ENCODE data around the gene TCERG1L. TPM values are rescaled to one million over a fixed set of nuclear protein-coding genes. Genes with fewer than 3 reads are reported as not detected.

The TCERG1L gene
- polyA plus RNA-seq, 3 donors = not detected

DNA sequence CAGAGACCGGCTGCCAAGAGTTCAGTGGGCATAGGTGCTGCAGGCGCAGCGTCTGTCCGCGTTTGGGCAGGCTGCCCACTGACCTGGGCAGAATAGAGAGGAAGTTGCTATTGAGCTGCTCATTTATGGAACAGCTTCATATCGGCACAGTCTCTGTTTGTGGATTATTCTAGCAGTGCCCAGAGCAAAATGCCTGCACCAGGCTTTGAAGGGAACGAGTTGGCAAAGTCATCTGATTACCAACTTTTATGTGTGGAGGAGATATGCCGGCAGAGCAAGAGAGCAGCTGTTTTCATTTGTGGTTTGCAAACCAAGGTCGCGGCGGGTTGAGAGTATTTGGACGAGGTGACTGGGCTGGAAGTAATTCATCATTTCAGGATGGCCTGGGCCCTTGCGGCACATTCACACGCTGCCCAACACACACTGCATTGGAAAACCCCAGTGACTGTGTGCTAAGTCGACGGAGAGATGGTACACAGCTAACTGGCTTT lies 228.5 kb downstream of the TCERG1L start:
- TF ChIP-seq, protein P1, sequence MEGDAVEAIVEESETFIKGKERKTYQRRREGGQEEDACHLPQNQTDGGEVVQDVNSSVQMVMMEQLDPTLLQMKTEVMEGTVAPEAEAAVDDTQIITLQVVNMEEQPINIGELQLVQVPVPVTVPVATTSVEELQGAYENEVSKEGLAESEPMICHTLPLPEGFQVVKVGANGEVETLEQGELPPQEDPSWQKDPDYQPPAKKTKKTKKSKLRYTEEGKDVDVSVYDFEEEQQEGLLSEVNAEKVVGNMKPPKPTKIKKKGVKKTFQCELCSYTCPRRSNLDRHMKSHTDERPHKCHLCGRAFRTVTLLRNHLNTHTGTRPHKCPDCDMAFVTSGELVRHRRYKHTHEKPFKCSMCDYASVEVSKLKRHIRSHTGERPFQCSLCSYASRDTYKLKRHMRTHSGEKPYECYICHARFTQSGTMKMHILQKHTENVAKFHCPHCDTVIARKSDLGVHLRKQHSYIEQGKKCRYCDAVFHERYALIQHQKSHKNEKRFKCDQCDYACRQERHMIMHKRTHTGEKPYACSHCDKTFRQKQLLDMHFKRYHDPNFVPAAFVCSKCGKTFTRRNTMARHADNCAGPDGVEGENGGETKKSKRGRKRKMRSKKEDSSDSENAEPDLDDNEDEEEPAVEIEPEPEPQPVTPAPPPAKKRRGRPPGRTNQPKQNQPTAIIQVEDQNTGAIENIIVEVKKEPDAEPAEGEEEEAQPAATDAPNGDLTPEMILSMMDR (IDR thresholded peaks at IDR 0.05) = no peak
- H3K4me3 ChIP-seq (replicated peaks in 1 of 3; ENCODE audit: low read depth in 2 of 3, low read length in 3 of 3) = no peak overlapping the region
- no peak overlapping the region for H3K27ac ChIP-seq (ENCODE audit: low read depth in 1 of 2, low read length in 2 of 2)

DNA sequence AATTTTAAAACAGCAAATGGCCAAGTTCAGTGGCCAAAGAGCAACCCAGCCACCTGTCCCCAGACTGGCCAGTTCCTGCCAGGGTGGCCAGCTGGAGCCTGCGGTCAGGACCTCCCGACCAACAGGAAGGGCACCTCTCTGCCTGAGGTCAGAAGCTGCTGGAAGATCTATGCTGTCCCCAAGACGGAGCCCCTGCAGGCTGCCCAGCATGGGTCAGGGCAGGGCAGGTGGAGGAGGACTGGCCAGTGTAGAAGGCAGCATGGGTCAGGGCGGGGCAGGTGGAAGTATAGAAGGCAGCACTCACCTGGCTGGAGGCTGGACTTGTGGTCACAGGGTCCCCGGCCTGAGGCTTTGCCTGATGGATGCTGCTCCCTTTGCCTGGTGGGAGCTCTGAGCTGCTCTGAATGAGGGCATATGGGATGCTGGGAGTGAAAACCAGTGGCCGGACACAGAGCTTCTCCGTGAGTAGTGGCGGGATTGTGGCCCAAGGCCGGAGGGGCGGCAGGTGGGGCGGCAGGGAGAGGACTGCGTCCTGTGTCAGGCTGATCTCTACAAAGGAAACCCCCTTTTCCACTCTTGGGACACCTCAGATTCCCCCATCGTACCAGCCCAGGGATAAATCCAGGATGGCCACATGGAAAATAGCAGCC lies 229.2 kb downstream of the TCERG1L start:
- intact Hi-C loops (cut with micrococcal nuclease) = no loop called here
- H3K9me3 Mint-ChIP-seq = peaks cover 0 to 11% (median 0%) of the 10 kb centered on the region in 7 donors
- Histone ChIP-seq H3K9me3 (replicated peaks in 1 of 2; ENCODE audit: control insufficient read depth in 1 of 2, insufficient read depth in 1 of 2, low read length in 2 of 2) (no peaks in the 10 kb centered on the region), H3K4me1 (ENCODE audit: control insufficient read depth in 1 of 2, insufficient read depth in 2 of 2, low read length in 2 of 2) (no peaks in the 10 kb centered on the region), H3K27ac (ENCODE audit: low read depth in 1 of 2, low read length in 2 of 2) (no peak overlapping the region), H3K36me3 (replicated peaks in 1 of 2; ENCODE audit: control insufficient read depth in 1 of 2, insufficient read depth in 2 of 2, low read length in 2 of 2) (no peaks in the 10 kb centered on the region), H3K4me2 (replicated peaks; ENCODE audit: extremely low read depth, low read length, poor library complexity, severe bottlenecking) (no peak overlapping the region), H3K79me2 (ENCODE audit: insufficient read depth, low read length) (no peaks in the 10 kb centered on the region), H4K20me1 (ENCODE audit: insufficient read depth, low read length) (no peaks in the 10 kb centered on the region), H3K9ac (ENCODE audit: insufficient read depth, low read length, poor library complexity, severe bottlenecking) (no peak overlapping the region), H3K4me3 (replicated peaks in 1 of 3; ENCODE audit: low read depth in 2 of 3, low read length in 3 of 3) (no peak overlapping the region), H2AFZ (ENCODE audit: insufficient read depth, low read depth, low read length, poor library complexity, severe bottlenecking) (no peak overlapping the region), H3K27me3 (ENCODE audit: control insufficient read depth in 2 of 2, insufficient read depth in 2 of 2, low read length in 2 of 2) (no peaks in the 10 kb centered on the region)
- peaks cover 5 to 8% (median 7%) of the 10 kb centered on the region in 3 donors for H3K27me3 Mint-ChIP-seq (ENCODE audit: low read depth in 3 of 3)
- no peak overlapping the region for H3K27ac Mint-ChIP-seq
- no peak overlapping the region for H3K4me3 Mint-ChIP-seq
- 90% methylated on average over 10 of the region's 13 CpGs for WGBS (ENCODE audit: insufficient coverage)
- no peaks in the 10 kb centered on the region for H3K4me1 Mint-ChIP-seq
- no peaks in the 10 kb centered on the region for H3K36me3 Mint-ChIP-seq
- TF ChIP-seq, protein P1 (IDR thresholded peaks at IDR 0.05) = no peak
- DNase-seq = no peak

More for the DNA sequence above, 228.5 kb downstream of the TCERG1L start:
- Mint-ChIP-seq H3K27me3 (ENCODE audit: low read depth in 3 of 3) (peaks cover 5 to 8% (median 7%) of the 10 kb centered on the region in 3 donors), H3K9me3 (peaks cover 0 to 11% (median 0%) of the 10 kb centered on the region in 7 donors), H3K4me3 (no peak overlapping the region), H3K27ac (no peak overlapping the region), H3K36me3 (no peaks in the 10 kb centered on the region), H3K4me1 (no peaks in the 10 kb centered on the region)
- H3K79me2 ChIP-seq (ENCODE audit: insufficient read depth, low read length) = no peaks in the 10 kb centered on the region
- no peak overlapping the region for H3K9ac ChIP-seq (ENCODE audit: insufficient read depth, low read length, poor library complexity, severe bottlenecking)
- H2AFZ ChIP-seq (ENCODE audit: insufficient read depth, low read depth, low read length, poor library complexity, severe bottlenecking) = no peak overlapping the region
- no peak for DNase-seq
- H4K20me1 ChIP-seq (ENCODE audit: insufficient read depth, low read length) = no peaks in the 10 kb centered on the region
- WGBS (ENCODE audit: insufficient coverage) = 16% methylated on average over 15 of the region's 16 CpGs
- no peaks in the 10 kb centered on the region for H3K36me3 ChIP-seq (replicated peaks in 1 of 2; ENCODE audit: control insufficient read depth in 1 of 2, insufficient read depth in 2 of 2, low read length in 2 of 2)
- no peaks in the 10 kb centered on the region for H3K4me1 ChIP-seq (ENCODE audit: control insufficient read depth in 1 of 2, insufficient read depth in 2 of 2, low read length in 2 of 2)
- H3K27me3 ChIP-seq (ENCODE audit: control insufficient read depth in 2 of 2, insufficient read depth in 2 of 2, low read length in 2 of 2) = no peaks in the 10 kb centered on the region
- intact Hi-C loops (cut with micrococcal nuclease) = no loop called here
- H3K4me2 ChIP-seq (replicated peaks; ENCODE audit: extremely low read depth, low read length, poor library complexity, severe bottlenecking) = no peak overlapping the region
- H3K9me3 ChIP-seq (replicated peaks in 1 of 2; ENCODE audit: control insufficient read depth in 1 of 2, insufficient read depth in 1 of 2, low read length in 2 of 2) = no peaks in the 10 kb centered on the region
